HG03521 (cell line): ENCODE measurements around the gene TYSND1.
"Not testable (repeated sequence)": the region's sequence is repeated elsewhere in the genome, so short reads cannot be mapped to it uniquely, and the experiment has no call there.

Source experiments
- ATAC-seq: cut with Tn5 transposase; IDR thresholded peaks from one replicate; pipeline ENCODE4 v1.9.1; 2021; ENCODE audit warnings: mild to moderate bottlenecking, moderate library complexity; ENCODE audit not compliant: unreplicated experiment

The TYSND1 gene

GRCh38 chr10:70111496-70111895 is 35.0 kb downstream of the TYSND1 start:
- no peak for ATAC-seq

GRCh38 chr10:70109064-70109729 is 37.3 kb downstream of the TYSND1 start:
- ATAC-seq: no peak

- ATAC-seq: no peak
Measured at GRCh38 chr10:70106958-70107791, 39.3 kb downstream of the TYSND1 start.

- ATAC-seq: no peak
Measured at GRCh38 chr10:70101668-70102067, 44.8 kb downstream of the TYSND1 start.

- ATAC-seq: not testable (repeated sequence)
Measured at GRCh38 chr10:70101068-70101562, 45.4 kb downstream of the TYSND1 start.

GRCh38 chr10:70098271-70098670 is 48.2 kb downstream of the TYSND1 start:
- no peak for ATAC-seq

GRCh38 chr10:70097459-70097858 is 49.0 kb downstream of the TYSND1 start:
- ATAC-seq: no peak

- no peak for ATAC-seq
Measured at GRCh38 chr10:70096705-70097420, 49.6 kb downstream of the TYSND1 start.

- no peak for ATAC-seq
Measured at GRCh38 chr10:70096016-70096704, 50.3 kb downstream of the TYSND1 start.

- no peak for ATAC-seq
Measured at GRCh38 chr10:70094250-70094649, 52.2 kb downstream of the TYSND1 start.

- no peak for ATAC-seq
Measured at GRCh38 chr10:70093335-70093944, 53.1 kb downstream of the TYSND1 start.

- no peak for ATAC-seq
Measured at GRCh38 chr10:70092389-70092718, 54.1 kb downstream of the TYSND1 start.

GRCh38 chr10:70090951-70091350 is 55.5 kb downstream of the TYSND1 start:
- no peak for ATAC-seq

- ATAC-seq: no peak
Measured at GRCh38 chr10:70090013-70090412, 56.5 kb downstream of the TYSND1 start.

GRCh38 chr10:70088308-70088698 is 58.2 kb downstream of the TYSND1 start:
- no peak for ATAC-seq
